HepG2 (cell line): ENCODE data around the gene HOXD4. TPM values are rescaled to one million over a fixed set of nuclear protein-coding genes. Genes with fewer than 3 reads are reported as not detected.

Source experiments
- BRCA1 ChIP-seq: sonication (generic); formaldehyde crosslinking; IDR thresholded peaks from 2 replicates; pipeline ENCODE4 v1.4.0; 2020; ENCODE audit warnings: missing genetic modification reagents
- HMG20B ChIP-seq: conservative IDR thresholded peaks from 2 replicates; pipeline ENCODE4 v1.6.1; 2016; ENCODE audit warnings: missing genetic modification reagents, missing compliant biosample characterization
- MAFK ChIP-seq, 2 experiments: IDR thresholded peaks in 1 of 2; conservative IDR thresholded peaks in 1 of 2; 2 replicates each; pipeline ENCODE4 v1.6.1; 2011; ENCODE audit warnings: improper control_type of control experiment in 2 of 2, low read length in 2 of 2
- NKX3-1 ChIP-seq: sonication (generic); formaldehyde crosslinking; IDR thresholded peaks from 2 replicates; pipeline ENCODE4 v1.5.0; 2020; ENCODE audit warnings: missing genetic modification reagents
- RNF2 ChIP-seq: fragments of 450-650 bp; conservative IDR thresholded peaks from 2 replicates; pipeline ENCODE4 v1.6.1; 2016; ENCODE audit warnings: low read depth
- SPEN ChIP-seq: sonication (generic); formaldehyde crosslinking; IDR thresholded peaks from 2 replicates; pipeline ENCODE4 v1.5.1; 2020; ENCODE audit warnings: low read depth, mild to moderate bottlenecking, missing genetic modification reagents
- SSRP1 ChIP-seq: IDR thresholded peaks from 2 replicates; pipeline ENCODE4 v1.6.1; 2016; ENCODE audit warnings: control low read depth
- TCF12 ChIP-seq, 2 experiments: fragments of 450-650 bp in 1 of 2; sonication (generic) in 1 of 2; formaldehyde crosslinking in 1 of 2; IDR thresholded peaks; 2 replicates each; pipeline versions ENCODE4 v1.6.1 to v1.8.0; 2017 to 2022; ENCODE audit warnings: antibody characterized with exemption in 1 of 2, mild to moderate bottlenecking in 1 of 2, missing genetic modification reagents in 1 of 2, moderate library complexity in 1 of 2
- TP53 ChIP-seq: sonication (generic); formaldehyde crosslinking; conservative IDR thresholded peaks from 2 replicates; pipeline ENCODE4 v1.4.0; 2020; ENCODE audit warnings: missing genetic modification reagents
- U2AF1 ChIP-seq: fragments of 200-400 bp; formaldehyde crosslinking; optimal IDR thresholded peaks from 2 replicates; pipeline ENCODE3; 2017; ENCODE audit warnings: mild to moderate bottlenecking, low read depth, low read length
- ZBTB7B ChIP-seq: sonication (generic); formaldehyde crosslinking; IDR thresholded peaks from 2 replicates; pipeline ENCODE4 v1.4.0; 2020; ENCODE audit warnings: missing genetic modification reagents
- ZNF121 ChIP-seq: sonication (generic); formaldehyde crosslinking; IDR thresholded peaks from 2 replicates; pipeline ENCODE4 v1.5.0; 2020; ENCODE audit warnings: mild to moderate bottlenecking, missing genetic modification reagents
- ZNF768 ChIP-seq: sonication (generic); formaldehyde crosslinking; IDR thresholded peaks from 2 replicates; pipeline ENCODE4 v1.4.0; 2020; ENCODE audit warnings: missing genetic modification reagents
- polyA plus RNA-seq, 8 experiments: library from polyadenylated mRNA; depleted of rRNA in 3 of 8; stranded (reverse) in 7 of 8; unstranded in 1 of 8; fragments of >200 nt; fragmentation: Illumina TruSeq in 4 of 8; extraction: Trizol in 4 of 8; gene quantifications; 2 replicates each; pipeline versions ENCODE4 v1.2.1 to v1.2.3, GENCODE V29; 2011 to 2016; ENCODE audit warnings: low read depth in 4 of 8, missing spikeins in 1 of 8, mixed read lengths in 1 of 8; ENCODE audit not compliant: insufficient read depth in 1 of 8
- total RNA-seq, 5 experiments: library from RNA; depleted of rRNA; stranded (reverse); fragments of >200 nt; fragmentation: Illumina TruSeq; extraction: Trizol; gene quantifications; 2 replicates each; pipeline ENCODE4 v1.2.3, GENCODE V29; 2016; ENCODE audit warnings: low read depth in 1 of 5
- TF ChIP-seq, protein P1 (sequence below): sonication (generic); formaldehyde crosslinking; IDR thresholded peaks from 2 replicates; pipeline ENCODE4 v1.8.0; 2022; ENCODE audit warnings: mild to moderate bottlenecking, missing genetic modification reagents, moderate library complexity
- TF ChIP-seq, protein P2 (sequence below): sonication (generic); formaldehyde crosslinking; IDR thresholded peaks from 2 replicates; pipeline ENCODE4 v1.4.0; 2020; ENCODE audit warnings: missing genetic modification reagents
- TF ChIP-seq, protein P3 (sequence below): sonication (generic); formaldehyde crosslinking; IDR thresholded peaks from 2 replicates; pipeline ENCODE4 v1.5.1; 2020; ENCODE audit warnings: mild to moderate bottlenecking, missing genetic modification reagents, borderline replicate concordance
- TF ChIP-seq, protein P4 (sequence below): sonication (generic); formaldehyde crosslinking; IDR thresholded peaks from 2 replicates; pipeline ENCODE4 v1.4.0; 2020; ENCODE audit warnings: missing genetic modification reagents
- TF ChIP-seq, protein P5 (sequence below): IDR thresholded peaks from 2 replicates; pipeline ENCODE4 v1.6.1; 2016; ENCODE audit warnings: missing compliant biosample characterization, missing genetic modification reagents, borderline replicate concordance

HOXD4 gene
- total and polyA plus RNA-seq, 2 of the 13 experiments (the other 11 are each of a cell fraction or from before 2014, with no cell fraction given) = not detected

DNA sequence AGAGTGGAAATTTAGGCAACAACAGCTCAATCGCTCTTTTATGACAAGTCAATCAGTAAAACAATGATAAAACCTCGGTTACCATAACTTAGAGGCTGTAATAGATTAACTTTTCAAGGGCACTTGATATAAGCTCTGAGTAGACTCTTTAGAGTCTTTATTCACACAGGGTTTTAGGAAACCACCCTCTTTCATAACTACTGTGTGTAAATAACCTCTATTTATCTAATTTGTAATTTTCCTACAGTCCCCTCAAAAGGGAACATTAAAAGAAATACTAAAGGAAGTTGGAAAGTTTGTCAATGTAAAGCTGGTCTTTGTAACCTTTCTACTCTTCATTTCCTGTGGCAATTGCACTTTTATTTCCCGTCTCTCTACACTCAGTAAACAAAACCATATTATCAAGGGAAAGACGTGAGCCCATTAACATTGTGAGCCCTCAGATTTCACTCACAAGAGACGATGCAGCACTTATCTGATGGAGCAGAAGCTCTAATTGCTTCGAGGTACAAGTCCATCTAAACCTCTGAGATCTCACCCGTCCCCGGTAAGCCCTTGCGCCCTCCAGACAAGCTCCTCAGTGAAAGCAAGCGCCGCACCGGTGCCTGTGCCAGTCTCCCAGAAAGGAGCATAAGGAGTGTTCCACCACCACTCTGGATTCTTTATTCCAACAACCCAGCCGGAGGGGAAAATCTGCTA is 36.0 kb downstream of the HOXD4 start (continued):
- TF ChIP-seq NKX3-1 (CRISPR knock-in tag) (no peak), SSRP1 (CRISPR knock-in tag) (0 out of 2 replicates have a peak, but pooled peaks have one; percentile 26), U2AF1 (no peak), TCF12 (IDR thresholded peaks at IDR 0.05) (no peak), TCF12 (CRISPR knock-in tag; IDR thresholded peaks at IDR 0.05) (no peak), ZBTB7B (CRISPR knock-in tag) (0 out of 2 replicates have a peak, but pooled peaks have one; percentile 3), TP53 (CRISPR knock-in tag) (no peak), RNF2 (no peak), BRCA1 (CRISPR knock-in tag) (0 out of 2 replicates have a peak, but pooled peaks have one; percentile 16), SPEN (CRISPR knock-in tag) (no peak), ZNF768 (CRISPR knock-in tag) (no peak), HMG20B (CRISPR knock-in tag) (0 out of 2 replicates have a peak, but pooled peaks have one; percentile 22), ZNF121 (CRISPR knock-in tag) (no peak), MAFK (conservative IDR thresholded peaks at IDR 0.05 in 1 of 2, IDR thresholded peaks at IDR 0.05 in 1 of 2; ENCODE audit: low read length in 2 of 2) (no peak)
- TF ChIP-seq, protein P1, sequence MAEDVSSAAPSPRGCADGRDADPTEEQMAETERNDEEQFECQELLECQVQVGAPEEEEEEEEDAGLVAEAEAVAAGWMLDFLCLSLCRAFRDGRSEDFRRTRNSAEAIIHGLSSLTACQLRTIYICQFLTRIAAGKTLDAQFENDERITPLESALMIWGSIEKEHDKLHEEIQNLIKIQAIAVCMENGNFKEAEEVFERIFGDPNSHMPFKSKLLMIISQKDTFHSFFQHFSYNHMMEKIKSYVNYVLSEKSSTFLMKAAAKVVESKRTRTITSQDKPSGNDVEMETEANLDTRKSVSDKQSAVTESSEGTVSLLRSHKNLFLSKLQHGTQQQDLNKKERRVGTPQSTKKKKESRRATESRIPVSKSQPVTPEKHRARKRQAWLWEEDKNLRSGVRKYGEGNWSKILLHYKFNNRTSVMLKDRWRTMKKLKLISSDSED (CRISPR knock-in tag) = no peak
- TF ChIP-seq, protein P2, sequence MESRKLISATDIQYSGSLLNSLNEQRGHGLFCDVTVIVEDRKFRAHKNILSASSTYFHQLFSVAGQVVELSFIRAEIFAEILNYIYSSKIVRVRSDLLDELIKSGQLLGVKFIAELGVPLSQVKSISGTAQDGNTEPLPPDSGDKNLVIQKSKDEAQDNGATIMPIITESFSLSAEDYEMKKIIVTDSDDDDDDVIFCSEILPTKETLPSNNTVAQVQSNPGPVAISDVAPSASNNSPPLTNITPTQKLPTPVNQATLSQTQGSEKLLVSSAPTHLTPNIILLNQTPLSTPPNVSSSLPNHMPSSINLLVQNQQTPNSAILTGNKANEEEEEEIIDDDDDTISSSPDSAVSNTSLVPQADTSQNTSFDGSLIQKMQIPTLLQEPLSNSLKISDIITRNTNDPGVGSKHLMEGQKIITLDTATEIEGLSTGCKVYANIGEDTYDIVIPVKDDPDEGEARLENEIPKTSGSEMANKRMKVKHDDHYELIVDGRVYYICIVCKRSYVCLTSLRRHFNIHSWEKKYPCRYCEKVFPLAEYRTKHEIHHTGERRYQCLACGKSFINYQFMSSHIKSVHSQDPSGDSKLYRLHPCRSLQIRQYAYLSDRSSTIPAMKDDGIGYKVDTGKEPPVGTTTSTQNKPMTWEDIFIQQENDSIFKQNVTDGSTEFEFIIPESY = no peak
- TF ChIP-seq, protein P3, sequence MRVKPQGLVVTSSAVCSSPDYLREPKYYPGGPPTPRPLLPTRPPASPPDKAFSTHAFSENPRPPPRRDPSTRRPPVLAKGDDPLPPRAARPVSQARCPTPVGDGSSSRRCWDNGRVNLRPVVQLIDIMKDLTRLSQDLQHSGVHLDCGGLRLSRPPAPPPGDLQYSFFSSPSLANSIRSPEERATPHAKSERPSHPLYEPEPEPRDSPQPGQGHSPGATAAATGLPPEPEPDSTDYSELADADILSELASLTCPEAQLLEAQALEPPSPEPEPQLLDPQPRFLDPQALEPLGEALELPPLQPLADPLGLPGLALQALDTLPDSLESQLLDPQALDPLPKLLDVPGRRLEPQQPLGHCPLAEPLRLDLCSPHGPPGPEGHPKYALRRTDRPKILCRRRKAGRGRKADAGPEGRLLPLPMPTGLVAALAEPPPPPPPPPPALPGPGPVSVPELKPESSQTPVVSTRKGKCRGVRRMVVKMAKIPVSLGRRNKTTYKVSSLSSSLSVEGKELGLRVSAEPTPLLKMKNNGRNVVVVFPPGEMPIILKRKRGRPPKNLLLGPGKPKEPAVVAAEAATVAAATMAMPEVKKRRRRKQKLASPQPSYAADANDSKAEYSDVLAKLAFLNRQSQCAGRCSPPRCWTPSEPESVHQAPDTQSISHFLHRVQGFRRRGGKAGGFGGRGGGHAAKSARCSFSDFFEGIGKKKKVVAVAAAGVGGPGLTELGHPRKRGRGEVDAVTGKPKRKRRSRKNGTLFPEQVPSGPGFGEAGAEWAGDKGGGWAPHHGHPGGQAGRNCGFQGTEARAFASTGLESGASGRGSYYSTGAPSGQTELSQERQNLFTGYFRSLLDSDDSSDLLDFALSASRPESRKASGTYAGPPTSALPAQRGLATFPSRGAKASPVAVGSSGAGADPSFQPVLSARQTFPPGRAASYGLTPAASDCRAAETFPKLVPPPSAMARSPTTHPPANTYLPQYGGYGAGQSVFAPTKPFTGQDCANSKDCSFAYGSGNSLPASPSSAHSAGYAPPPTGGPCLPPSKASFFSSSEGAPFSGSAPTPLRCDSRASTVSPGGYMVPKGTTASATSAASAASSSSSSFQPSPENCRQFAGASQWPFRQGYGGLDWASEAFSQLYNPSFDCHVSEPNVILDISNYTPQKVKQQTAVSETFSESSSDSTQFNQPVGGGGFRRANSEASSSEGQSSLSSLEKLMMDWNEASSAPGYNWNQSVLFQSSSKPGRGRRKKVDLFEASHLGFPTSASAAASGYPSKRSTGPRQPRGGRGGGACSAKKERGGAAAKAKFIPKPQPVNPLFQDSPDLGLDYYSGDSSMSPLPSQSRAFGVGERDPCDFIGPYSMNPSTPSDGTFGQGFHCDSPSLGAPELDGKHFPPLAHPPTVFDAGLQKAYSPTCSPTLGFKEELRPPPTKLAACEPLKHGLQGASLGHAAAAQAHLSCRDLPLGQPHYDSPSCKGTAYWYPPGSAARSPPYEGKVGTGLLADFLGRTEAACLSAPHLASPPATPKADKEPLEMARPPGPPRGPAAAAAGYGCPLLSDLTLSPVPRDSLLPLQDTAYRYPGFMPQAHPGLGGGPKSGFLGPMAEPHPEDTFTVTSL (CRISPR knock-in tag) = peak; percentile 63; the same call in 1 of the 2 replicates
- TF ChIP-seq, protein P4, sequence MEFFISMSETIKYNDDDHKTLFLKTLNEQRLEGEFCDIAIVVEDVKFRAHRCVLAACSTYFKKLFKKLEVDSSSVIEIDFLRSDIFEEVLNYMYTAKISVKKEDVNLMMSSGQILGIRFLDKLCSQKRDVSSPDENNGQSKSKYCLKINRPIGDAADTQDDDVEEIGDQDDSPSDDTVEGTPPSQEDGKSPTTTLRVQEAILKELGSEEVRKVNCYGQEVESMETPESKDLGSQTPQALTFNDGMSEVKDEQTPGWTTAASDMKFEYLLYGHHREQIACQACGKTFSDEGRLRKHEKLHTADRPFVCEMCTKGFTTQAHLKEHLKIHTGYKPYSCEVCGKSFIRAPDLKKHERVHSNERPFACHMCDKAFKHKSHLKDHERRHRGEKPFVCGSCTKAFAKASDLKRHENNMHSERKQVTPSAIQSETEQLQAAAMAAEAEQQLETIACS (CRISPR knock-in tag) = no peak
- TF ChIP-seq, protein P5, sequence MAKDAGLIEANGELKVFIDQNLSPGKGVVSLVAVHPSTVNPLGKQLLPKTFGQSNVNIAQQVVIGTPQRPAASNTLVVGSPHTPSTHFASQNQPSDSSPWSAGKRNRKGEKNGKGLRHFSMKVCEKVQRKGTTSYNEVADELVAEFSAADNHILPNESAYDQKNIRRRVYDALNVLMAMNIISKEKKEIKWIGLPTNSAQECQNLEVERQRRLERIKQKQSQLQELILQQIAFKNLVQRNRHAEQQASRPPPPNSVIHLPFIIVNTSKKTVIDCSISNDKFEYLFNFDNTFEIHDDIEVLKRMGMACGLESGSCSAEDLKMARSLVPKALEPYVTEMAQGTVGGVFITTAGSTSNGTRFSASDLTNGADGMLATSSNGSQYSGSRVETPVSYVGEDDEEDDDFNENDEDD (CRISPR knock-in tag) = no peak
